Testis (tissue), 3 donors: ENCODE results near the gene TBC1D13. TPM values are rescaled to one million over a fixed set of nuclear protein-coding genes. Genes with fewer than 3 reads are reported as not detected.

ENCODE experiments used
- DNase-seq: peaks from one replicate; pipeline ENCODE4 v3.0.0-alpha.2; 2019
- H3K27ac ChIP-seq, 2 donors: fragments of 200-600 bp; sonication (generic); one replicate each; pipeline ENCODE4 v1.5.1; 2019
- H3K27me3 ChIP-seq: fragments of 200-600 bp; sonication (generic); one replicate; pipeline ENCODE4 v1.5.1; 2019
- H3K36me3 ChIP-seq: fragments of 200-600 bp; sonication (generic); one replicate; pipeline ENCODE4 v1.5.1; 2017; ENCODE audit warnings: low read depth; ENCODE audit errors: missing control alignments
- H3K4me1 ChIP-seq: fragments of 200-600 bp; sonication (generic); one replicate; pipeline ENCODE4 v1.5.1; 2019
- H3K4me3 ChIP-seq, 2 donors: fragments of 200-600 bp; sonication (generic); one replicate each; pipeline ENCODE4 v1.5.1; 2017 to 2019
- H3K9me3 ChIP-seq: fragments of 200-600 bp; sonication (generic); one replicate; pipeline ENCODE4 v1.5.1; 2017
- POLR2A ChIP-seq: fragments of 450-650 bp; IDR thresholded peaks from one replicate; pipeline ENCODE4 v1.6.1; 2017; ENCODE audit warnings: antibody characterized with exemption, mild to moderate bottlenecking, moderate library complexity
- WGBS, 2 donors: methylation state at CpG; one replicate each; pipeline ENCODE4 v1.1.5; 2018; 5-methylcytosine and 5-hydroxymethylcytosine counted together
- intact Hi-C: fragments of 100-400 bp; cut with DNase I; formaldehyde crosslinking; loops from one replicate; pipeline ENCODE4 v1.15.1; 2023; ENCODE audit warnings: low total_unique reads
- polyA plus RNA-seq: library from polyadenylated mRNA; stranded (reverse); fragments of 350-450 nt; fragmentation: Illumina TruSeq; extraction: RNeasy Lipid Tissue Mini Kit (QIAGEN cat#74804); gene quantifications from one replicate; pipeline ENCODE4 v1.2.3, GENCODE V29; 2014; ENCODE audit warnings: low read depth, low replicate concordance; ENCODE audit not compliant: insufficient read depth
- total RNA-seq, 2 donors: library from RNA; depleted of rRNA; stranded (reverse); fragments of >200 nt; gene quantifications; one replicate each; pipeline ENCODE4 v1.2.3, GENCODE V29; 2016
- TF ChIP-seq, protein P1 (sequence below), 3 experiments: fragments of 450-650 bp in 2 of 3; fragments of 200-600 bp in 1 of 3; sonication (generic) in 1 of 3; IDR thresholded peaks; one replicate each; pipeline ENCODE4 v1.5.1; 2016 to 2019; ENCODE audit warnings: antibody characterized with exemption in 3 of 3, mild to moderate bottlenecking in 2 of 3, moderate library complexity in 1 of 3

Gene TBC1D13
- total and polyA plus RNA-seq, 3 donors from 2014 or later: 14.3 to 15.7 (median 15.5) TPM

- H3K27me3 ChIP-seq: no peaks in the 10 kb centered on the region
- H3K9me3 ChIP-seq: no peaks in the 10 kb centered on the region
- H3K27ac ChIP-seq: no peak overlapping the region
- H3K36me3 ChIP-seq: no peaks in the 10 kb centered on the region
- DNase-seq: no peak
- TF ChIP-seq, protein P1, sequence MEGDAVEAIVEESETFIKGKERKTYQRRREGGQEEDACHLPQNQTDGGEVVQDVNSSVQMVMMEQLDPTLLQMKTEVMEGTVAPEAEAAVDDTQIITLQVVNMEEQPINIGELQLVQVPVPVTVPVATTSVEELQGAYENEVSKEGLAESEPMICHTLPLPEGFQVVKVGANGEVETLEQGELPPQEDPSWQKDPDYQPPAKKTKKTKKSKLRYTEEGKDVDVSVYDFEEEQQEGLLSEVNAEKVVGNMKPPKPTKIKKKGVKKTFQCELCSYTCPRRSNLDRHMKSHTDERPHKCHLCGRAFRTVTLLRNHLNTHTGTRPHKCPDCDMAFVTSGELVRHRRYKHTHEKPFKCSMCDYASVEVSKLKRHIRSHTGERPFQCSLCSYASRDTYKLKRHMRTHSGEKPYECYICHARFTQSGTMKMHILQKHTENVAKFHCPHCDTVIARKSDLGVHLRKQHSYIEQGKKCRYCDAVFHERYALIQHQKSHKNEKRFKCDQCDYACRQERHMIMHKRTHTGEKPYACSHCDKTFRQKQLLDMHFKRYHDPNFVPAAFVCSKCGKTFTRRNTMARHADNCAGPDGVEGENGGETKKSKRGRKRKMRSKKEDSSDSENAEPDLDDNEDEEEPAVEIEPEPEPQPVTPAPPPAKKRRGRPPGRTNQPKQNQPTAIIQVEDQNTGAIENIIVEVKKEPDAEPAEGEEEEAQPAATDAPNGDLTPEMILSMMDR (IDR thresholded peaks at IDR 0.05): no peak
- no peak for TF ChIP-seq POLR2A
- no peak overlapping the region for H3K4me3 ChIP-seq
- intact Hi-C loops: no loop called here
- WGBS, 2 donors: 76 to 82% methylated on average over 7 of the region's 7 CpGs
- H3K4me1 ChIP-seq: peaks cover under 1% of the 10 kb centered on the region
Measured at GRCh38 chr9:128781187-128782070, 5.6 kb upstream of the TBC1D13 start.

GRCh38 chr9:128782669-128783068 is 4.4 kb upstream of the TBC1D13 start:
- no peak for TF ChIP-seq POLR2A
- TF ChIP-seq, protein P1 (IDR thresholded peaks at IDR 0.05): no peak
- no peaks in the 10 kb centered on the region for H3K9me3 ChIP-seq
- WGBS, 2 donors: 88 to 92% methylated on average over 1 of the region's 1 CpG
- DNase-seq: no peak
- H3K4me3 ChIP-seq: no peak overlapping the region
- no peaks in the 10 kb centered on the region for H3K36me3 ChIP-seq
- no peak overlapping the region for H3K27ac ChIP-seq
- H3K27me3 ChIP-seq: no peaks in the 10 kb centered on the region
- H3K4me1 ChIP-seq: peaks cover 4% of the 10 kb centered on the region
- intact Hi-C loops: no loop called here

DNA sequence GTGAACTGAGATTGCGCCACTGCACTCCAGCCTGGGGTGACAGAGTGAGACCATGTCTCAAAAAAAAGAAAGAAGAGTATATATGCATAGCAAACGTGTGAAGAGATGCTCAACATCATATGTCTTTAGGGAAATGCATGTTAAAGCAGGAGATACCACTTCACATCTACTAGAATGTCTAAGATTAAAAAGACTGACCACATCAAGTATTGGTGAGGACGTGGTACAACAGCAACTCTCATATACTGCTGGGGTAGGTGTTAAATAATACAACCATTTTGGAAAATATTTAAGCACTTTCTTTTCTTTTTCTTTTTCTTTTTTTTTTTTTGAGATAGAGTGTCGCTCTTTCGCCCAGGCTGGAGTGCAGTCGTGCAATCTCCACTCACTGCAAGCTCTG is 1.6 kb upstream of the TBC1D13 start:
- no peak for DNase-seq
- no peaks in the 10 kb centered on the region for H3K36me3 ChIP-seq
- no peak overlapping the region for H3K27ac ChIP-seq
- no peak overlapping the region for H3K4me3 ChIP-seq
- H3K4me1 ChIP-seq: peaks cover 11% of the 10 kb centered on the region
- TF ChIP-seq POLR2A: no peak
- TF ChIP-seq, protein P1 (IDR thresholded peaks at IDR 0.05): no peak
- intact Hi-C loops: no loop called here
- H3K27me3 ChIP-seq: no peaks in the 10 kb centered on the region
- WGBS, 2 donors: 90 to 92% methylated on average over 6 of the region's 6 CpGs
- no peaks in the 10 kb centered on the region for H3K9me3 ChIP-seq

DNA sequence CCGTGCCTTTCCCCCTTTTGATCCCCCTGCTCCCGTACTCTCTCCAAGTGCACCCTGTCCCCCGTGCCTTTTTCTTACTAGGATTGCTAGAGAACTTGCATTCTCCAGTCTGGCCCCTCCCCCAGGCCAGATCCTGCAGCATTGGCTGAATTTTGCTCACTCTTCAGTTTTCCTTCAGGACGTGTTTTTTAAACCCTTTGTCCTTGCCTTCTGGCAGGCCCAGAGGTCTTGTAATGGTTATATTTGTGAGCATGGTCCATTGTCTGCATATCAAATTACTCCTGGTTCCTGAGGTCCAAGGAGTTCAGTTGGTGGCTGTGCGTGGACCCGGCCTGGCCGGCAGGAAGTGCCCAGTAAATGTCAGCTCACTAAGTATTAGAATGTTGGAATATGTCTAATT is 606 bp downstream of the TBC1D13 start:
- Histone ChIP-seq H3K4me1 (peaks cover 11% of the 10 kb centered on the region), H3K9me3 (no peaks in the 10 kb centered on the region), H3K27me3 (no peaks in the 10 kb centered on the region), H3K36me3 (no peaks in the 10 kb centered on the region), H3K27ac (peak overlapping the region in 1 of 2 donors; percentile 84), H3K4me3 (peak overlapping the region; percentile 96 to 97)
- DNase-seq: peak; percentile 39
- TF ChIP-seq POLR2A: no peak
- TF ChIP-seq, protein P1 (IDR thresholded peaks at IDR 0.05): no peak
- intact Hi-C loops: no loop called here
- 0 to 1% methylated on average over 6 to 7 of the region's 7 CpGs for WGBS, 2 donors
